ENCODE data around the gene TYMP.

GRCh38 chr22:50550395-50550794 lies 20.6 kb upstream of the TYMP start:
- TF ChIP-seq CTCF (IDR thresholded peaks at IDR 0.05) = no peak
- TF ChIP-seq POLR2A (IDR thresholded peaks at IDR 0.05) = no peak

All from esophagus squamous epithelium (tissue), 4 donors.